A673 (cell line): Measurements from ENCODE around the gene TBC1D5.

ENCODE experiments used
- CTCF ChIP-seq: fragments of 300-800, 200-600 bp; sonication (generic); conservative IDR thresholded peaks from 2 replicates; pipeline ENCODE4 v1.5.1; 2017; ENCODE audit warnings: low read depth, mild to moderate bottlenecking, antibody characterized with exemption, low read length, moderate library complexity, mixed read lengths
- EZH2 ChIP-seq: fragments of 200-600 bp; sonication (generic); IDR thresholded peaks from 2 replicates; pipeline ENCODE4 v1.6.1; 2017; ENCODE audit warnings: borderline replicate concordance, low read depth, mild to moderate bottlenecking, mixed read lengths, antibody characterized with exemption, low read length; ENCODE audit not compliant: poor library complexity, severe bottlenecking

GRCh38 chr3:17238023-17238422, 504.4 kb downstream of the TBC1D5 start:
- no peak for TF ChIP-seq CTCF
- no peak for TF ChIP-seq EZH2
